H1 (cell line): ENCODE data around the gene MYRF.

Experiments used
- CTCF ChIP-seq, 3 experiments: IDR thresholded peaks; 1 replicate in 2 of 3; 2 replicates in 1 of 3; pipeline versions ENCODE4 v1.5.1 to v1.6.1; 2011; ENCODE audit warnings: low read length in 3 of 3, mild to moderate bottlenecking in 3 of 3, inconsistent platforms in 2 of 3, low read depth in 1 of 3, moderate library complexity in 1 of 3; ENCODE audit not compliant: insufficient read depth in 1 of 3; ENCODE audit errors: control extremely low read depth in 1 of 3
- EGR1 ChIP-seq: IDR thresholded peaks from 2 replicates; pipeline ENCODE4 v1.6.1; 2011; ENCODE audit warnings: low read depth, low read length, borderline replicate concordance
- EP300 ChIP-seq, 2 experiments: IDR thresholded peaks; 1 replicate in 1 of 2; 2 replicates in 1 of 2; pipeline ENCODE4 v1.6.1; 2011 to 2012; ENCODE audit warnings: low read depth in 2 of 2, low read length in 2 of 2, mild to moderate bottlenecking in 2 of 2, borderline replicate concordance in 1 of 2, inconsistent platforms in 1 of 2, moderate library complexity in 1 of 2
- RXRA ChIP-seq: IDR thresholded peaks from 2 replicates; pipeline ENCODE4 v1.6.1; 2011; ENCODE audit warnings: low read depth, mild to moderate bottlenecking, low read length, moderate library complexity; ENCODE audit not compliant: insufficient read depth
- TCF12 ChIP-seq: IDR thresholded peaks from 2 replicates; pipeline ENCODE4 v1.6.1; 2011; ENCODE audit warnings: low read depth, mild to moderate bottlenecking, low read length
- ZNF274 ChIP-seq: IDR thresholded peaks from 2 replicates; pipeline ENCODE4 v1.7.0; 2012; ENCODE audit warnings: low read length, borderline replicate concordance; ENCODE audit errors: extremely low read depth

GRCh38 chr11:61764606-61765260, 12.3 kb downstream of the MYRF start:
- no peak for TF ChIP-seq RXRA
- TF ChIP-seq ZNF274, result no peak
- TF ChIP-seq TCF12, result no peak
- no peak for TF ChIP-seq EP300 (IDR thresholded peaks at IDR 0.05; ENCODE audit: borderline replicate concordance in 1 of 2, low read depth in 2 of 2, low read length in 2 of 2)
- no peak for TF ChIP-seq EGR1
- TF ChIP-seq CTCF (IDR thresholded peaks at IDR 0.05; ENCODE audit: control extremely low read depth in 1 of 3, insufficient read depth in 1 of 3, low read depth in 1 of 3, low read length in 3 of 3), result peak in 2 of 3 experiments; percentile 25 to 48; a peak in 2 of 4 replicates
